SH-SY5Y (cell line): ENCODE results near the gene SEPTIN3.

Experiments
- GATA2 ChIP-seq: IDR thresholded peaks from 2 replicates; pipeline ENCODE4 v1.6.1; 2011; ENCODE audit warnings: mild to moderate bottlenecking, low read depth, low read length
- GATA3 ChIP-seq: IDR thresholded peaks from 2 replicates; pipeline ENCODE4 v1.6.1; 2011; ENCODE audit warnings: low read depth, mild to moderate bottlenecking, low read length, moderate library complexity

GRCh38 chr22:41964112-41964491, 5.1 kb upstream of the SEPTIN3 start:
- TF ChIP-seq GATA3 (no peak), GATA2 (no peak)
